Fibroblast of villous mesenchyme (primary cell): ENCODE results near the gene MAN2A1. TPM values are rescaled to one million over a fixed set of nuclear protein-coding genes. Genes with fewer than 3 reads are reported as not detected.

ENCODE experiments used
- DNase-seq: peaks from one replicate; pipeline ENCODE4 v3.0.0-alpha.2; 2010; ENCODE audit warnings: low read depth
- H3K4me3 ChIP-seq: 2 replicates; pipeline ENCODE4 v1.5.1; 2011; ENCODE audit warnings: low read depth, mild to moderate bottlenecking, low read length
- CTCF ChIP-seq: IDR thresholded peaks from 2 replicates; pipeline ENCODE4 v1.5.1; 2012; ENCODE audit warnings: low read depth, mild to moderate bottlenecking, low read length; ENCODE audit not compliant: insufficient read depth
- total RNA-seq: library from RNA; depleted of rRNA; stranded (reverse); fragments of >200 nt; gene quantifications from 2 replicates; pipeline ENCODE4 v1.2.3, GENCODE V29; 2012

MAN2A1 gene
- total RNA-seq, 1 donor, result 178 TPM

GRCh38 chr5:109900911-109901627 lies 211.3 kb downstream of the MAN2A1 start:
- DNase-seq, result no peak
- no peak for TF ChIP-seq CTCF

GRCh38 chr5:109901628-109901981 lies 211.9 kb downstream of the MAN2A1 start:
- TF ChIP-seq CTCF, result no peak
- DNase-seq, result no peak
- no peak overlapping the region for H3K4me3 ChIP-seq

More at GRCh38 chr5:109900911-109901627, 211.3 kb downstream of the MAN2A1 start:
- H3K4me3 ChIP-seq, result no peak overlapping the region

- no peak for DNase-seq
- no peak overlapping the region for H3K4me3 ChIP-seq
- TF ChIP-seq CTCF, result no peak
Observed at GRCh38 chr5:109903061-109903460, 213.3 kb downstream of the MAN2A1 start.

- no peak overlapping the region for H3K4me3 ChIP-seq
- TF ChIP-seq CTCF, result no peak
- DNase-seq, result no peak
Observed at GRCh38 chr5:109905906-109906305, 216.2 kb downstream of the MAN2A1 start.

GRCh38 chr5:109907189-109907588 lies 217.5 kb downstream of the MAN2A1 start:
- no peak overlapping the region for H3K4me3 ChIP-seq
- no peak for TF ChIP-seq CTCF
- DNase-seq, result peak; percentile 30

GRCh38 chr5:109907731-109908130 lies 218.0 kb downstream of the MAN2A1 start:
- no peak for TF ChIP-seq CTCF
- no peak overlapping the region for H3K4me3 ChIP-seq
- DNase-seq, result peak; percentile 88

GRCh38 chr5:109908366-109908765 lies 218.6 kb downstream of the MAN2A1 start:
- DNase-seq, result no peak
- H3K4me3 ChIP-seq, result no peak overlapping the region
- TF ChIP-seq CTCF, result no peak
